Renal pelvis (tissue), 4 donors: ENCODE data around the gene ZBTB20. TPM values are rescaled to one million over a fixed set of nuclear protein-coding genes. Genes with fewer than 3 reads are reported as not detected.
"Not testable (repeated sequence)": the region's sequence is repeated elsewhere in the genome, so short reads cannot be mapped to it uniquely, and the experiment has no call there.

Experiments used
- DNase-seq: peaks from one replicate; pipeline ENCODE4 v3.0.0-alpha.2; 2013
- polyA plus RNA-seq, 3 donors: library from polyadenylated mRNA; unstranded; fragments of 120-200 nt; gene quantifications; one replicate each; pipeline ENCODE4 v1.2.1, GENCODE V29; 2013; ENCODE audit not compliant: insufficient read length in 3 of 3

Gene ZBTB20
- polyA plus RNA-seq, 3 donors, result 4.4 to 6.3 (median 5.9) TPM

GRCh38 chr3:115148142-115148790 is 1.2 kb upstream of the ZBTB20 start:
- no peak for DNase-seq

GRCh38 chr3:115147329-115148141 is 447 bp upstream of the ZBTB20 start:
- peak; percentile 100 for DNase-seq

- peak; percentile 69 for DNase-seq
Measured at GRCh38 chr3:115146032-115146417, 1.1 kb downstream of the ZBTB20 start.

GRCh38 chr3:115141033-115141757 is 5.9 kb downstream of the ZBTB20 start:
- DNase-seq, result no peak

GRCh38 chr3:115139072-115139471 is 8.0 kb downstream of the ZBTB20 start:
- no peak for DNase-seq

- DNase-seq, result no peak
Measured at GRCh38 chr3:115134648-115135347, 12.3 kb downstream of the ZBTB20 start.

- DNase-seq, result no peak
Measured at GRCh38 chr3:115127208-115127607, 19.9 kb downstream of the ZBTB20 start.

GRCh38 chr3:115120597-115120996 is 26.5 kb downstream of the ZBTB20 start:
- DNase-seq, result no peak

- DNase-seq, result no peak
Measured at GRCh38 chr3:115113367-115113766, 33.7 kb downstream of the ZBTB20 start.

- DNase-seq, result no peak
Measured at GRCh38 chr3:115111632-115112031, 35.5 kb downstream of the ZBTB20 start.

- no peak for DNase-seq
Measured at GRCh38 chr3:115110830-115111229, 36.3 kb downstream of the ZBTB20 start.

- DNase-seq, result not testable (repeated sequence)
Measured at GRCh38 chr3:115110066-115110465, 37.0 kb downstream of the ZBTB20 start.

GRCh38 chr3:115108614-115109013 is 38.5 kb downstream of the ZBTB20 start:
- no peak for DNase-seq

GRCh38 chr3:115102046-115102445 is 45.0 kb downstream of the ZBTB20 start:
- no peak for DNase-seq

GRCh38 chr3:115100806-115101205 is 46.3 kb downstream of the ZBTB20 start:
- no peak for DNase-seq

- DNase-seq, result no peak
Measured at GRCh38 chr3:115099986-115100571, 47.0 kb downstream of the ZBTB20 start.

GRCh38 chr3:115099134-115099985 is 47.7 kb downstream of the ZBTB20 start:
- no peak for DNase-seq

- DNase-seq, result no peak
Measured at GRCh38 chr3:115098354-115099073, 48.6 kb downstream of the ZBTB20 start.

- no peak for DNase-seq
Measured at GRCh38 chr3:115095236-115095635, 51.9 kb downstream of the ZBTB20 start.

GRCh38 chr3:115092220-115092791 is 54.8 kb downstream of the ZBTB20 start:
- DNase-seq, result peak; percentile 62
